Measurements from ENCODE around the gene BRF1. TPM values are rescaled to one million over a fixed set of nuclear protein-coding genes. Genes with fewer than 3 reads are reported as not detected.

Gene BRF1
- total and polyA plus RNA-seq, 2 of the 8 experiments (the other 6 are each of a cell fraction or from before 2014, with no cell fraction given): 7.7 to 18.3 TPM

- no peak overlapping the region for H3K4me2 ChIP-seq (ENCODE audit: insufficient read depth in 1 of 2, low read depth in 2 of 2, low read length in 2 of 2)
- peaks cover 0 to 41% of the 10 kb centered on the region in 2 experiments; a peak in 2 of 4 replicates for H3K79me2 ChIP-seq (ENCODE audit: control insufficient read depth in 1 of 2, insufficient read depth in 2 of 2, low read length in 2 of 2)
- H2BK120ac ChIP-seq (replicated peaks; ENCODE audit: low read depth, low read length): no peak overlapping the region
- H3K4me3 ChIP-seq (ENCODE audit: extremely low read depth in 1 of 4, insufficient read depth in 2 of 4, low read depth in 3 of 4, low read length in 4 of 4): no peak overlapping the region
- no peak overlapping the region for H2BK15ac ChIP-seq (ENCODE audit: low read length)
- H3K23me2 ChIP-seq (ENCODE audit: low read depth, low read length): no peaks in the 10 kb centered on the region
- no peaks in the 10 kb centered on the region for H3K36me3 ChIP-seq (ENCODE audit: control insufficient read depth in 2 of 4, insufficient read depth in 4 of 4, low read length in 3 of 4)
- DNase-seq (ENCODE audit: low read depth in 1 of 2, low spot score in 2 of 2) (no peak), FAIRE-seq (no peak)
- no peak overlapping the region for H4K5ac ChIP-seq (ENCODE audit: insufficient read length, low read depth, low read length)
- WGBS, 2 experiments (ENCODE audit: extremely low coverage in 1 of 2, insufficient coverage in 1 of 2, insufficient read length in 1 of 2, insufficient replicate concordance in 2 of 2, low coverage in 1 of 2, low lambda C conversion rate in 2 of 2, missing lambda C conversion rate in 1 of 2): 85% methylated on average over 14 of the region's 18 CpGs; no CpG with 5 or more reads in 1 of the 2 experiments
- no peak overlapping the region for H3K18ac ChIP-seq (ENCODE audit: extremely low read depth, low read length)
- H3K23ac ChIP-seq (ENCODE audit: insufficient read length): no peak overlapping the region
- no peaks in the 10 kb centered on the region for H3K9me3 ChIP-seq (ENCODE audit: insufficient read depth in 2 of 2, low read depth in 1 of 2, low read length in 1 of 2)
- H3K9ac ChIP-seq (replicated peaks in 1 of 4; ENCODE audit: extremely low read depth in 1 of 4, low read depth in 3 of 4, low read length in 3 of 4): no peak overlapping the region; a peak in 1 of 7 replicates
- H4K20me1 ChIP-seq (replicated peaks in 1 of 2; ENCODE audit: control insufficient read depth in 1 of 2, insufficient read depth in 2 of 2, low read length in 2 of 2): peaks cover 18 to 45% of the 10 kb centered on the region in 2 experiments
- no peak overlapping the region for H4K8ac ChIP-seq (ENCODE audit: extremely low read depth, insufficient read depth, low read length)
- H3K56ac ChIP-seq (replicated peaks; ENCODE audit: insufficient read length, low read depth, low read length): peak overlapping the region; percentile 75
- no peak overlapping the region for H2BK20ac ChIP-seq (ENCODE audit: low read length)
- H3K79me1 ChIP-seq (ENCODE audit: low read depth, low read length): peaks cover 25% of the 10 kb centered on the region
- CTCF ChIA-PET (ENCODE audit: partially characterized antibody): interaction anchor here (1.0 to 1.1 kb wide), 3 partner anchors 14 to 63 kb away, joined by 3 read pairs; no protein-coding TSS in a partner anchor
- no peaks in the 10 kb centered on the region for H3K27me3 ChIP-seq (replicated peaks in 1 of 4; ENCODE audit: control insufficient read depth in 3 of 4, extremely low read depth in 1 of 4, insufficient read depth in 3 of 4, low read length in 3 of 4)
- POLR2A ChIA-PET (ENCODE audit: partially characterized antibody): interaction anchor here (0.8 kb wide), 1 partner anchor 9 kb away, joined by 4 read pairs; no protein-coding TSS in a partner anchor
- H2BK12ac ChIP-seq (ENCODE audit: low read depth, low read length): no peak overlapping the region
- H2AK5ac ChIP-seq (ENCODE audit: low read depth, low read length): peak overlapping the region; percentile 65; the same call in 1 of the 2 replicates
- no peak overlapping the region for H3K14ac ChIP-seq (ENCODE audit: insufficient read length)
- TF ChIP-seq FOSL1 (IDR thresholded peaks at IDR 0.05; ENCODE audit: insufficient read depth, low read depth, low read length) (no peak), BACH1 (IDR thresholded peaks at IDR 0.05; ENCODE audit: low read length) (peak; percentile 64; the same call in 1 of the 2 replicates), MAFK (IDR thresholded peaks at IDR 0.05; ENCODE audit: low read depth, low read length) (peak; percentile 80)
- H2BK5ac ChIP-seq (ENCODE audit: low read depth, low read length): no peak overlapping the region
- no peak overlapping the region for H3K4ac ChIP-seq (replicated peaks; ENCODE audit: insufficient read length, low read depth, low read length)
- H2AFZ ChIP-seq (ENCODE audit: low read length): no peak overlapping the region
- peaks cover 0 to 8% (median 1%) of the 10 kb centered on the region in 4 experiments; a peak in 3 of 7 replicates for H3K4me1 ChIP-seq (replicated peaks in 1 of 4; ENCODE audit: control insufficient read depth in 3 of 4, insufficient read depth in 4 of 4, low read length in 3 of 4)
- H4K91ac ChIP-seq (replicated peaks; ENCODE audit: insufficient read length, low read length): no peak overlapping the region
- no peak overlapping the region for H3K27ac ChIP-seq (ENCODE audit: low read depth, low read length)
Measured at GRCh38 chr14:105337966-105338741, 37.4 kb upstream of the BRF1 start.
